Thyroid gland (tissue), 4 donors: ENCODE results near the gene TMPRSS13.

ENCODE experiments used
- CTCF ChIP-seq, 6 experiments: fragments of 200-600 bp in 3 of 6; fragments of 450-650 bp in 3 of 6; sonication (generic) in 3 of 6; IDR thresholded peaks; one replicate each; pipeline ENCODE4 v1.5.1; 2016 to 2019; ENCODE audit warnings: antibody characterized with exemption in 6 of 6, mild to moderate bottlenecking in 2 of 6, inconsistent platforms in 1 of 6, moderate library complexity in 1 of 6
- POLR2A ChIP-seq, 2 donors: fragments of 450-650 bp; IDR thresholded peaks; one replicate each; pipeline ENCODE4 v1.6.1; 2017; ENCODE audit warnings: antibody characterized with exemption in 2 of 2, mild to moderate bottlenecking in 2 of 2, moderate library complexity in 1 of 2

GRCh38 chr11:117875382-117876058 is 53.7 kb downstream of the TMPRSS13 start:
- TF ChIP-seq CTCF (IDR thresholded peaks at IDR 0.05) (no peak), POLR2A (IDR thresholded peaks at IDR 0.05) (no peak)
